HFF-Myc (cell line): ENCODE results near the gene OR52M1.
"Not testable (repeated sequence)": the region's sequence is repeated elsewhere in the genome, so short reads cannot be mapped to it uniquely, and the experiment has no call there.

Experiments
- DNase-seq: peaks from one replicate; pipeline ENCODE4 v3.0.0-alpha.2; 2011; ENCODE audit warnings: low read depth; ENCODE audit errors: extremely low read depth
- H3K4me3 ChIP-seq: replicated peaks from 2 replicates; pipeline ENCODE4 v1.5.1; 2011; ENCODE audit warnings: low read depth, mild to moderate bottlenecking, control low read depth, low read length
- TF ChIP-seq, protein P1 (sequence below): IDR thresholded peaks from 2 replicates; pipeline ENCODE4 v1.5.1; 2012; ENCODE audit warnings: mild to moderate bottlenecking, low read depth, low read length, control low read depth; ENCODE audit errors: missing control alignments

Gene OR52M1

DNA sequence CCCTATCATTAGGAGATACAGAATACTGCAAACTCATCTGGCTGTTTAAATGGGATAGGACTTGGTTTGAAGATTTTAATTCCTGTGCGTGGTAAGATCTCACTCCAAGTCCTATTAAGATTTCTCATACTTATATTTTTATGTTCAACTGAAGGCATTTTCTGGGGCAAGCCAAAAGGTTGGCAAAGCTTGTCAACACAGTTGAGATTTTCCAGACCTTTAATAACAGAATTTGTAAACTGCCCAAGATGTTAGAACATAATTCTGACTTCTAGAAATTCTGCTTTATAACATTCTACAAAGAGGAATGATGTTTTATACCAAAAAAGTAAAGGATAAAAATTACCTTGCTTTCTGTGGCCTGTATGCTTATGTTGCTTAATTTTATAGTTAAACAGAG is 30.8 kb upstream of the OR52M1 start:
- DNase-seq = no peak
- no peak overlapping the region for H3K4me3 ChIP-seq
- TF ChIP-seq, protein P1, sequence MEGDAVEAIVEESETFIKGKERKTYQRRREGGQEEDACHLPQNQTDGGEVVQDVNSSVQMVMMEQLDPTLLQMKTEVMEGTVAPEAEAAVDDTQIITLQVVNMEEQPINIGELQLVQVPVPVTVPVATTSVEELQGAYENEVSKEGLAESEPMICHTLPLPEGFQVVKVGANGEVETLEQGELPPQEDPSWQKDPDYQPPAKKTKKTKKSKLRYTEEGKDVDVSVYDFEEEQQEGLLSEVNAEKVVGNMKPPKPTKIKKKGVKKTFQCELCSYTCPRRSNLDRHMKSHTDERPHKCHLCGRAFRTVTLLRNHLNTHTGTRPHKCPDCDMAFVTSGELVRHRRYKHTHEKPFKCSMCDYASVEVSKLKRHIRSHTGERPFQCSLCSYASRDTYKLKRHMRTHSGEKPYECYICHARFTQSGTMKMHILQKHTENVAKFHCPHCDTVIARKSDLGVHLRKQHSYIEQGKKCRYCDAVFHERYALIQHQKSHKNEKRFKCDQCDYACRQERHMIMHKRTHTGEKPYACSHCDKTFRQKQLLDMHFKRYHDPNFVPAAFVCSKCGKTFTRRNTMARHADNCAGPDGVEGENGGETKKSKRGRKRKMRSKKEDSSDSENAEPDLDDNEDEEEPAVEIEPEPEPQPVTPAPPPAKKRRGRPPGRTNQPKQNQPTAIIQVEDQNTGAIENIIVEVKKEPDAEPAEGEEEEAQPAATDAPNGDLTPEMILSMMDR = no peak

DNA sequence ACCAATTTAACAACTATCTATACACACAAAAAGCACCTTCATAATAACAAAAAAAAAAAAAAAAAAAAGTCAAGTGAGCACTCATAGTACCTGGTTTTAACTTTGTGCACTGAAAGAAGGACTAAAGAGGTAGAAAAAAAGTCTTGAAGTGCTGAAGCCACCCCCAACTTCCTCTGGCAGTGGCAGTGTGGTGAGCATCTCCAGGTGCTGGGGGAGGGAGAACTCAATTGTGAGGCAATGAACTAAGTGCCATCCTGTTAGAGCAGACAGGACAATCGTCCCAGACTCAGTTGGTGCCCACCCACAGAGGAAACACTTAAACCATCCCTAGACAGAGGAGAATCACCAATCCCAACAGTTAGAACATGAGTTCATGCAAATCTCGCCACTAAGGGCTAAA is 22.7 kb upstream of the OR52M1 start:
- no peak overlapping the region for H3K4me3 ChIP-seq
- TF ChIP-seq, protein P1 = no peak
- DNase-seq = no peak

DNA sequence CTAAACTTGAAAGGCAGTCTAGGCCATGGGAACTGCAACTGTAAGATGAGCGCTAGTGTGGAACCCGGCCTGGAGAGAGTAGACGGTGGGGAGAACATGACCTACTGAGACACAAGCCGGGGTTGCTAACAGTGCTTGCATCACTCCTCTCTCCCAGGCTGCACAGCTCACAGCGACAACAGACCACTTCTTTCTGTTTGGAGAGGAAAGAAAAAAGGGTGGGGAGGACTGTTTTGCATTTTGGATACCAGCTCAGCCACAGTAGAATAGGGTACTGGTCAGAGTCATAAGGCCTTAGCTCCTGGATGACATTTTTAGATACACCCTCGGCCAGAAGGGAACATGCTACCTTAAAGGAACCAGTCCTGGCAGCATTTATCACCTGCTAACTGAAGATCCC is 22.2 kb upstream of the OR52M1 start:
- no peak for DNase-seq
- H3K4me3 ChIP-seq = no peak overlapping the region
- TF ChIP-seq, protein P1 = no peak

DNA sequence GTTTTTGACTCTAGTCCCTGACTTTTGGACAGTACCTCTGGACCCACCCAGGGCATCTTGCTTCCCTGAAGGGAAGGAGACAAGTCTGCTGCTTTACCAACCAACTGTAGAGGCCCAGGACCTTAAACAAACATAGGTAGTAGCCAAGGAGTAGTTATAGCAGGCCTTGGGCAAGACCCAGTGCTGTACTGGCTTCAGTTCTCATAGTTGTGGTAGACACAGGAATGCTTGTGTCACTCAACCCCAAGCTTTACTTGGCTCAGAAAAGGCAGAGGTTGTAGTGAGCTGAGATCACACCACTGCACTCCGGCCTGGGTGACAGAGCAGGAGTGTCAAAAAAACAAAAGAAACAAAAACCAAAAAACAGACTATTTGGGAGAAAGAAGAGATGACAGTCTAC is 21.3 kb upstream of the OR52M1 start:
- TF ChIP-seq, protein P1 = no peak
- no peak overlapping the region for H3K4me3 ChIP-seq
- no peak for DNase-seq

- TF ChIP-seq, protein P1 = no peak
- no peak for DNase-seq
- H3K4me3 ChIP-seq = no peak overlapping the region
Observed at GRCh38 chr11:4527926-4528325, 17.1 kb upstream of the OR52M1 start.

DNA sequence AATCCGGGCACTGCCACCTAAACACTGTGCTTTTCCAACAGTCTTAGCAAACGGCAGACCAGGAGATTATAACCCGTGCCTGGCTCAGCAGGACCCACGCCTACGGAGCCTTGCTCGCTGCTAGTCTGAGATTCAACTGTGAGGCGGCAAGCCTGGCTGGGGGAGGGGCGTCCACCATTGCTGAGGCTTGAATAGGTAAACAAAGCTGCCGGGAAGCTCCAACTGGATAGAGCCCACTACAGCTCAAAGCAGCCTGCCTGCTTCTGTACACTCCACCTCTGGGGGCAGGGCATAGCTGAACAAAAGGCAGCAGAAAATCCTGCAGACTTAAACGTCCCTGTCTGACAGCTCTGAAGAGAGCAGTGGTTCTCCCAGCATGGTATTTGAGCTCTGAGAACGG is 13.3 kb upstream of the OR52M1 start:
- not testable (repeated sequence) for DNase-seq

DNA sequence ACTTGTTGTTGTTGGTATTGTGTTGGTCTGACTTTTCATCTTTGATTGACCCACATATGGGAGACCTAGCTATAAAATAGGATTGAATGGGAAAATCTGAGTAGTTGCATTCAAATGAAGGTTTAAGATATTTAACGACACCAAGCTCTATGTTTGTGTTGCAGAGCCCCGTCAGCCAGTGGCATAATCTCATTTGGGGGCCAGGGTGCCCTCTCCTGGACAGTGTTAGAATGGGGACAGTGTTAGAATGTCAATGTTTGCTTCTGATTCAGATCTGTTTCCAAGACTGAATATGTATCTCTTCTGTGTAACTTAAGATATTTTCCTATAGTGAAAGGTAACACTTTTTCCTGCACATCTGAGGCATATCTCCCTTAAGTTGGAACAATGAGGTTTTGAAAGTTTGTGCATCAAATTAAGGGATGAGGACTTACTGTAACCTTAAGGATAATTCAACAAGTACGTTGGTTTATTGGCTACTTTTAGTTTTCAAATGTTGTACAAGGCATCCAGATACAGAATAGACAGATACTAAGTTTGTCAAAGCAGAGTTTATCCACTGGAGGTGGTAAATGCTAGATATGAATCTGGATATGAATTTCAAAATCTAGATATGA is 5.3 kb upstream of the OR52M1 start:
- no peak overlapping the region for H3K4me3 ChIP-seq
- TF ChIP-seq, protein P1 = peak; percentile 68
- DNase-seq = no peak

More for the DNA sequence above, 13.3 kb upstream of the OR52M1 start:
- not testable (repeated sequence) for H3K4me3 ChIP-seq
